Measurements from ENCODE around the gene DOCK4.

Gene DOCK4

DNA sequence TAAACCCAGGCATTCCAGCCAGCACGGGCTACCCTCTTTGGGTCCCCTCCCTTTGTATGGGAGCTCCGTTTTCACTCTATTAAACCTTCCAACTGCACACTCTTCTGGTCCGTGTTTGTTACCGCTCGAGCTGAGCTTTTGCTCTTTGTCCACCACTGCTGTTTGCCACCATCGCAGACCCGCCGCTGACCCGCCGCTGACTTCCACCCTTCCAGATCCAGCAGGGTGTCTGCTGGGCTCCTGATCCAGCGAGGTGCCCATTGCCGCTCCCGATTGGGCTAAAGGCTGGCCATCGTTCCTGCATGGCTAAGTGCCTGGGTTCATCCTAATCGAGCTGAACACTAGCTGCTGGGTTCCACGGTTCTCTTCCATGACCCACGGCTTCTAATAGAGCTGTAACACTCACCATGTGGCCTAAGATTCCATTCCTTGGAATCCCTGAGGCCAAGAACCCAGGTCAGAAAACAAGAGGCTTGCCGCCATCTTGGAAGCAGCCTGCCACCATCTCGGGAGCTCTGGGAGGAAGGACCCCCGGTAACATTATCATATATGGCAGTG lies 14.8 kb upstream of the DOCK4 start:
- no peak for TF ChIP-seq CTCF (IDR thresholded peaks at IDR 0.05; ENCODE audit: insufficient read depth, low read depth, low read length, missing control alignments)
- H3K4me3 ChIP-seq (ENCODE audit: low read depth, low read length) = no peak overlapping the region
- DNase-seq (ENCODE audit: low read depth) = no peak

- no peak for DNase-seq (ENCODE audit: low read depth)
- no peak overlapping the region for H3K4me3 ChIP-seq (ENCODE audit: low read depth, low read length)
- no peak for TF ChIP-seq CTCF (IDR thresholded peaks at IDR 0.05; ENCODE audit: insufficient read depth, low read depth, low read length, missing control alignments)
Measured at GRCh38 chr7:112215787-112216186, 9.6 kb upstream of the DOCK4 start.

DNA sequence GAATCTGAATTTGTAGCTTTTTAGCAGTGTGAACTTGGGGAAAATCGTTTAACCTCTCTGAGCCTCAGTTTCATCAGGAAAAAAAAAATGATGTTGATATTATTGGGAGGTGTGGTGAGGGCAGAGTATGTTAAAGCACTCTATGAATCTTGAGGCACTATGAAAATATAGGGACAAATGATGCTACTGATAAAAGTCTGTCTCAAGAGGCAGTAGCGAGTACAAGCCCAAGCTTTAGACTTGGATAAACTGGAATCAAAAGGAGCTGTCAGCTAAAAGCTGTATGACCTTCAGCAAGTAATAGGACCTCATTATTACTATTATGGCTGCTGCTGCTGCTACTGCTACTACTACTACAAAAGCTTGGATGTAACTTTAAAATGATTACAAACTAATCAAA lies 8.7 kb upstream of the DOCK4 start:
- no peak overlapping the region for H3K4me3 ChIP-seq (ENCODE audit: low read depth, low read length)
- no peak for DNase-seq (ENCODE audit: low read depth)
- TF ChIP-seq CTCF (IDR thresholded peaks at IDR 0.05; ENCODE audit: insufficient read depth, low read depth, low read length, missing control alignments) = no peak

DNA sequence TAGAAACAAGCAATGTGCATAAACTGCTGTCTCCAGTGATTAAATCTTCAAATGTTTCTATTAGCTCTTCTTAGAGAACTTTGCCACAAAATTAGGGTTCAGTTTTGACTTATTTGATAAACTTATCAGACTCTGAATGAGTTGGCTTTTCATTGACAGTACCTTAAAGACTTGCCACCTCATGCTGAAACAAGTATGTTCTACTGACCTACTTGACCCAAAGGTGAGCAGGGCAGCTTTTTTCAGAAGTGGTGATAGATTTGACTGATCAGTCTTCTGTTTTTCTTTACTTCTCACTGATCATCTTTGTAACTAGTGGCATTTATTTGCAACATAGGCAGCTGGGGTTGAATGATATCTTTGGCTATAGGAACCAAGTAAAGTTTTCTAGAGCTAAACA lies 8.1 kb upstream of the DOCK4 start:
- TF ChIP-seq CTCF (IDR thresholded peaks at IDR 0.05; ENCODE audit: insufficient read depth, low read depth, low read length, missing control alignments) = no peak
- DNase-seq (ENCODE audit: low read depth) = no peak
- no peak overlapping the region for H3K4me3 ChIP-seq (ENCODE audit: low read depth, low read length)

DNA sequence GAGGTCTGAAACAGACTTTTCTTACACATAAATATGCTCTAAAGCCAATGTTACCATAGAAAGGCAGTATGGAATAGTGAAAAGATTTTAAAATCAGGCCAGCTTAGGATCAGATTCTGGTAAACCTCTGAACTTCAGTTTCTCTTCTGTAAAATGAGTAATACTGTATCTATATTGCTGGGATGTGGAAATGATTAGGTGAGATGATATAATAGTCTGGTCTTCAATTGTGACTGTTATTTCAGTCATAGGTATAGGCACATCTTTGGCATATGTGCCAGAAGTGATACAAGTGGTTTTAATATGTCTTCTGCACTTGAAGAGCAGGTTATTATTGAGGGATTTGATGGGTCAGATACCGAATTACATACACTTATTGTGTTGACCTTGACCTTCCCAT lies 7.5 kb upstream of the DOCK4 start:
- TF ChIP-seq CTCF (IDR thresholded peaks at IDR 0.05; ENCODE audit: insufficient read depth, low read depth, low read length, missing control alignments) = no peak
- H3K4me3 ChIP-seq (ENCODE audit: low read depth, low read length) = no peak overlapping the region
- no peak for DNase-seq (ENCODE audit: low read depth)

- no peak for TF ChIP-seq CTCF (IDR thresholded peaks at IDR 0.05; ENCODE audit: insufficient read depth, low read depth, low read length, missing control alignments)
- H3K4me3 ChIP-seq (ENCODE audit: low read depth, low read length) = no peak overlapping the region
- DNase-seq (ENCODE audit: low read depth) = no peak
Measured at GRCh38 chr7:112212571-112212970, 6.4 kb upstream of the DOCK4 start.

DNA sequence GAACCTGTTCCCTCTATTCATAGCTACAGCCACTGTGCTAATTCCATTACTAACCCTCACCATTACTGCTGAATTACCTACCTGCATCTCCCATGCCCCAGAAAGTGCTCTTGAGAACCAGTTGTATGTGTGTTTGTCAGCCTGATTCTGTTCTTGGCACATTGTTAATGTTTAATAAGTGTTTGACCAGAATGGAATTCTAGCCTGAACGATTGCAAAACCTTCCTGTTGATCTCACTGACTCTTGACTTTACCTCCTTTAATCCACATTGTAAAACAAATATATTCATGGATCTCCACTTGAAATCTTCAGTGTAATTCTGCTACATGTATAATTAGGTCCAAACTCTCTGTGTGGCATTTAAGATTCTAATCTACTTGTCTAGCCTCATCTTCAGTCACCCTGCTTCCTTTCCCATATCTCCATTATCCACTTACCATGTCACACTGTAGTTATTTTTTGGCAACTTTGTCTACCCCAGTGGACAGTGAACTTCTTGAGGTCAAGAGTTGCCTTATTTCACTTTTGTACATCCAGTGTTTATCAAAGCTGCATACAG lies 5.2 kb upstream of the DOCK4 start:
- DNase-seq (ENCODE audit: low read depth) = no peak
- no peak overlapping the region for H3K4me3 ChIP-seq (ENCODE audit: low read depth, low read length)
- TF ChIP-seq CTCF (IDR thresholded peaks at IDR 0.05; ENCODE audit: insufficient read depth, low read depth, low read length, missing control alignments) = no peak
